ENCODE data around the gene UPF2.

- TF ChIP-seq CTCF (IDR thresholded peaks at IDR 0.05) = no peak
- no peak for TF ChIP-seq EZH2 (IDR thresholded peaks at IDR 0.05; ENCODE audit: borderline replicate concordance, insufficient read depth, low read depth, low read length, poor library complexity, severe bottlenecking)
These were observed 11.2 kb downstream of the UPF2 start for GRCh38 chr10:12031404-12031803.

Measured in B cell (primary cell).